PC-3 (cell line): Measurements from ENCODE around the gene CERS6. TPM values are rescaled to one million over a fixed set of nuclear protein-coding genes. Genes with fewer than 3 reads are reported as not detected.

ENCODE experiments used
- ATAC-seq: fragments of 200-7000 bp; cut with Tn5 transposase; 2 replicates; pipeline ENCODE4 v1.9.1; 2020; ENCODE audit warnings: mild to moderate bottlenecking, moderate library complexity
- BruUV-seq: library from RNA; stranded (reverse); fragments of 400-500 nt; replicated peaks from 2 replicates; lab custom pipeline; 2021; lab: Mats Ljungman, UMichigan
- CTCF ChIA-PET: fragments of 300-600 bp; sonication (Branson Sonifier 250); formaldehyde crosslinking; loops from one replicate; lab custom pipeline; 2022; ENCODE audit warnings: antibody characterized with exemption; lab: Charles Lee
- POLR2A ChIA-PET: fragments of 300-600 bp; sonication (Branson Sonifier 250); formaldehyde crosslinking; loops from one replicate; lab custom pipeline; 2022; ENCODE audit warnings: antibody characterized with exemption; ENCODE audit not compliant: unreplicated experiment; lab: Charles Lee
- DNase-seq: peaks from one replicate; pipeline ENCODE4 v3.0.0-alpha.2; 2015
- H2AFZ ChIP-seq: fragments of 300-600 bp; sonication (generic); 2 replicates; pipeline ENCODE4 v1.6.0; 2016; ENCODE audit warnings: antibody characterized with exemption, low read length
- H3F3A ChIP-seq: fragments of 300-600 bp; sonication (generic); one replicate; pipeline ENCODE4 v1.6.0; 2017; ENCODE audit warnings: antibody characterized with exemption, low read length, control low read depth, mild to moderate bottlenecking; ENCODE audit not compliant: unreplicated experiment
- H3K27ac ChIP-seq: fragments of 300-600 bp; sonication (generic); 2 replicates; pipeline ENCODE4 v1.5.1; 2016; ENCODE audit warnings: mild to moderate bottlenecking, low read length
- H3K27me3 ChIP-seq: fragments of 300-600 bp; sonication (generic); 2 replicates; pipeline ENCODE4 v1.6.1; 2016; ENCODE audit warnings: low read length, mixed read lengths
- H3K36me3 ChIP-seq: fragments of 300-600 bp; sonication (generic); 2 replicates; pipeline ENCODE4 v1.6.1; 2016; ENCODE audit warnings: low read depth, mixed run types, low read length, mixed read lengths
- H3K4me1 ChIP-seq: fragments of 300-600 bp; sonication (generic); 2 replicates; pipeline ENCODE4 v1.5.1; 2016; ENCODE audit warnings: low read length; ENCODE audit not compliant: insufficient read depth
- H3K4me2 ChIP-seq: fragments of 300-600 bp; sonication (generic); 2 replicates; pipeline ENCODE4 v1.6.0; 2016; ENCODE audit warnings: low read length
- H3K4me3 ChIP-seq: fragments of 300-600 bp; sonication (generic); 2 replicates; pipeline ENCODE4 v1.5.1; 2016; ENCODE audit warnings: mild to moderate bottlenecking, low read length, mixed read lengths
- H3K79me2 ChIP-seq: fragments of 300-600 bp; sonication (generic); 2 replicates; pipeline ENCODE4 v1.6.1; 2017; ENCODE audit warnings: low read length, mixed read lengths
- H3K9ac ChIP-seq: fragments of 300-600 bp; sonication (generic); 2 replicates; pipeline ENCODE4 v1.6.0; 2016; ENCODE audit warnings: mild to moderate bottlenecking, low read length
- H3K9me2 ChIP-seq: fragments of 300-600 bp; sonication (generic); replicated peaks from 2 replicates; pipeline ENCODE4 v1.6.1; 2016; ENCODE audit warnings: mixed run types, low read length, mixed read lengths
- H3K9me3 ChIP-seq: fragments of 300-600 bp; sonication (generic); 2 replicates; pipeline ENCODE4 v1.6.1; 2016; ENCODE audit warnings: low read length, mixed read lengths
- H4K20me1 ChIP-seq: fragments of 300-600 bp; sonication (generic); 2 replicates; pipeline ENCODE4 v1.6.1; 2016; ENCODE audit warnings: low read length, mixed read lengths
- CTCF ChIP-seq: fragments of 300-600 bp; sonication (generic); conservative IDR thresholded peaks from 2 replicates; pipeline ENCODE4 v1.5.1; 2017; ENCODE audit warnings: antibody characterized with exemption, low read depth, mild to moderate bottlenecking, low read length
- EZH2 ChIP-seq: fragments of 300-600 bp; sonication (generic); IDR thresholded peaks from one replicate; pipeline ENCODE4 v1.6.1; 2017; ENCODE audit warnings: antibody characterized with exemption, mild to moderate bottlenecking, low read length; ENCODE audit not compliant: unreplicated experiment
- EZH2phosphoT487 ChIP-seq: fragments of 300-600 bp; sonication (generic); IDR thresholded peaks from 2 replicates; pipeline ENCODE4 v1.6.1; 2018; ENCODE audit warnings: mild to moderate bottlenecking, antibody characterized with exemption, low read length, borderline replicate concordance
- intact Hi-C: fragments of 100-400 bp; cut with micrococcal nuclease; formaldehyde crosslinking; loops from 2 replicates; pipeline ENCODE4 v1.9.0; 2023
- total RNA-seq: library from RNA; depleted of rRNA; stranded (reverse); fragments of >200 nt; gene quantifications from 2 replicates; pipeline ENCODE4 v1.2.3, GENCODE V29; 2014

Gene CERS6
- total RNA-seq, 1 experiment from 2014 or later: 24.2 TPM

- no TSS peak for BruUV-seq
- ChIA-PET POLR2A (no interaction called here), CTCF (no interaction called here)
- Histone ChIP-seq H4K20me1 (no peaks in the 10 kb centered on the region), H3K4me3 (no peak overlapping the region), H3K9me3 (no peaks in the 10 kb centered on the region), H3K79me2 (no peaks in the 10 kb centered on the region), H3K27me3 (no peaks in the 10 kb centered on the region), H3F3A (no peaks in the 10 kb centered on the region), H3K27ac (no peak overlapping the region), H3K36me3 (no peaks in the 10 kb centered on the region), H3K4me1 (no peaks in the 10 kb centered on the region), H3K4me2 (no peak overlapping the region), H3K9me2 (no peaks in the 10 kb centered on the region), H2AFZ (no peak overlapping the region), H3K9ac (no peak overlapping the region)
- intact Hi-C loops: no loop called here
- no peak for TF ChIP-seq EZH2
- TF ChIP-seq CTCF: no peak
- no peak for TF ChIP-seq EZH2phosphoT487
- ATAC-seq (no peak), DNase-seq (no peak)
Measured at GRCh38 chr2:168480356-168480755, 24.3 kb downstream of the CERS6 start.

GRCh38 chr2:168480825-168481585, 24.9 kb downstream of the CERS6 start:
- ATAC-seq: no peak
- no peak overlapping the region for H3K4me3 ChIP-seq
- H3K79me2 ChIP-seq: no peaks in the 10 kb centered on the region

More at GRCh38 chr2:168480825-168481585, 24.9 kb downstream of the CERS6 start:
- H4K20me1 ChIP-seq: no peaks in the 10 kb centered on the region
- H3K27ac ChIP-seq: no peak overlapping the region
- no peaks in the 10 kb centered on the region for H3K36me3 ChIP-seq
- no peak for DNase-seq
- no peaks in the 10 kb centered on the region for H3F3A ChIP-seq
- H3K9me2 ChIP-seq: no peaks in the 10 kb centered on the region
- no peak overlapping the region for H3K9ac ChIP-seq
- H3K4me2 ChIP-seq: no peak overlapping the region
- no peaks in the 10 kb centered on the region for H3K4me1 ChIP-seq
- ChIA-PET POLR2A (no interaction called here), CTCF (no interaction called here)
- TF ChIP-seq EZH2 (no peak), CTCF (no peak), EZH2phosphoT487 (no peak)
- no TSS peak for BruUV-seq
- intact Hi-C loops: no loop called here
- H2AFZ ChIP-seq: no peak overlapping the region
- H3K9me3 ChIP-seq: no peaks in the 10 kb centered on the region
- H3K27me3 ChIP-seq: no peaks in the 10 kb centered on the region
